Heart left ventricle (tissue), 13 donors: ENCODE measurements around the gene FAM20C.

Experiments used
- POLR2A ChIP-seq, 2 donors: fragments of 450-650 bp; IDR thresholded peaks; one replicate each; pipeline ENCODE4 v1.6.1; 2017; ENCODE audit warnings: antibody characterized with exemption in 2 of 2, mild to moderate bottlenecking in 2 of 2, moderate library complexity in 2 of 2
- TF ChIP-seq, protein P1 (sequence below), 12 donors: fragments of 200-600 bp; sonication (generic) in 4 of 12; IDR thresholded peaks; one replicate each; pipeline versions ENCODE4 v1.5.0 to v1.8.0; 2018 to 2022; ENCODE audit warnings: antibody characterized with exemption in 12 of 12, mild to moderate bottlenecking in 5 of 12
- donor health status: ischemic (EF 13 %, LVEDD 7.1; RV severe dilation, severe dysfunction).
- donor health status: DM: no; HTN: yes; CAD: no.
- donor health status: DM: no; HTN: no; CAD: no.
- donor health status: ischemic (EF 25% LVEDD 6.9; RV normal size, moderate dysfunction).
- donor health status: ischemic (EF 25% LVEDD 5.7; RV mildly dilated, moderate dysfunction).
- donor health status: ischemic (EF 35%, LVEDD 5.7; RV mildly dilated, moderate dysfunction).
- donor health status: nonischemic (EF 11% LVEDD 7.7; RV severe dilation, severe dysfunction).
- donor health status: DM: yes; HTN: yes; CAD: no.
- donor health status: PGD.
- donor health status: ischemic (EF 29% LVEDD 5.4; RV normal size, mild dysfunction).
- donor health status: nonischemic (EF 23%, LVEDD 6.1; RV moderate dilation, normal function).

- TF ChIP-seq, protein P1, sequence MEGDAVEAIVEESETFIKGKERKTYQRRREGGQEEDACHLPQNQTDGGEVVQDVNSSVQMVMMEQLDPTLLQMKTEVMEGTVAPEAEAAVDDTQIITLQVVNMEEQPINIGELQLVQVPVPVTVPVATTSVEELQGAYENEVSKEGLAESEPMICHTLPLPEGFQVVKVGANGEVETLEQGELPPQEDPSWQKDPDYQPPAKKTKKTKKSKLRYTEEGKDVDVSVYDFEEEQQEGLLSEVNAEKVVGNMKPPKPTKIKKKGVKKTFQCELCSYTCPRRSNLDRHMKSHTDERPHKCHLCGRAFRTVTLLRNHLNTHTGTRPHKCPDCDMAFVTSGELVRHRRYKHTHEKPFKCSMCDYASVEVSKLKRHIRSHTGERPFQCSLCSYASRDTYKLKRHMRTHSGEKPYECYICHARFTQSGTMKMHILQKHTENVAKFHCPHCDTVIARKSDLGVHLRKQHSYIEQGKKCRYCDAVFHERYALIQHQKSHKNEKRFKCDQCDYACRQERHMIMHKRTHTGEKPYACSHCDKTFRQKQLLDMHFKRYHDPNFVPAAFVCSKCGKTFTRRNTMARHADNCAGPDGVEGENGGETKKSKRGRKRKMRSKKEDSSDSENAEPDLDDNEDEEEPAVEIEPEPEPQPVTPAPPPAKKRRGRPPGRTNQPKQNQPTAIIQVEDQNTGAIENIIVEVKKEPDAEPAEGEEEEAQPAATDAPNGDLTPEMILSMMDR (IDR thresholded peaks at IDR 0.05), result no peak
- TF ChIP-seq POLR2A (IDR thresholded peaks at IDR 0.05), result no peak
Observed at GRCh38 chr7:176381-176780, 16.0 kb upstream of the FAM20C start.
